ENCODE results near the gene CLDN14.

The CLDN14 gene

DNA sequence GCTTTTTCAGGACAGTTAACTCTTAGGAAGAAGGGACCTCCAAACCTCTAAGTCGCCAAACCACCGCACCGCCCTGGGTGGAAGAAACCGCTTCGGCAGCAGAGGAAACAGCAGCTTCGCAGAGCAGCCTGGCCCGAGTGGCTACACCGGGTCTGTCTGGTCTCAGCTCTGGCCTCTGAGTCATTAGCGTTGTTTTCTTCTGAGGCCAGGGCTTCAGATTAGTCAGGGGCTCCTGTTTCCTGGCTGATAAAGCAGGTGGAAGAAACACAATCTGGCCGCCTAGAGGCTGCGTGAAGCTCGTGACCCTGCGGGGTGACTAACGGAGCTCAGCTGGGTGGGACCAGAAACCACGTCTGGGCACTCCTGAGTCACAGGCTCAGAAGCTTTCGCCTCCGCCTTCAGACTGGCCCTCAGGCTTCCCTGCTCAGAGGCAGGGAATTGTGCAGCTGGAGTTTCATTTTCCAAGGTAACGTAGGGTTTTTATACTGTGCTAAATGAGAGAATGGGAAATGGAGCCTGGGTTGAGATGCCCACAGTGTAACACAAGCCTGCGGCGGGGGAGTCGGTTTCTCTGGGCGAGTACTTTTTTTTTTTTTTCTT lies 49.9 kb downstream of the CLDN14 start:
- no peaks in the 10 kb centered on the region for H3K36me3 Mint-ChIP-seq (ENCODE audit: low read depth)
- peaks cover 5% of the 10 kb centered on the region for H3K27me3 Mint-ChIP-seq (ENCODE audit: low read depth, poor library complexity)
- H3K27ac Mint-ChIP-seq: peak overlapping the region; percentile 96
- peak; percentile 47 for DNase-seq
- TF ChIP-seq, protein P1, sequence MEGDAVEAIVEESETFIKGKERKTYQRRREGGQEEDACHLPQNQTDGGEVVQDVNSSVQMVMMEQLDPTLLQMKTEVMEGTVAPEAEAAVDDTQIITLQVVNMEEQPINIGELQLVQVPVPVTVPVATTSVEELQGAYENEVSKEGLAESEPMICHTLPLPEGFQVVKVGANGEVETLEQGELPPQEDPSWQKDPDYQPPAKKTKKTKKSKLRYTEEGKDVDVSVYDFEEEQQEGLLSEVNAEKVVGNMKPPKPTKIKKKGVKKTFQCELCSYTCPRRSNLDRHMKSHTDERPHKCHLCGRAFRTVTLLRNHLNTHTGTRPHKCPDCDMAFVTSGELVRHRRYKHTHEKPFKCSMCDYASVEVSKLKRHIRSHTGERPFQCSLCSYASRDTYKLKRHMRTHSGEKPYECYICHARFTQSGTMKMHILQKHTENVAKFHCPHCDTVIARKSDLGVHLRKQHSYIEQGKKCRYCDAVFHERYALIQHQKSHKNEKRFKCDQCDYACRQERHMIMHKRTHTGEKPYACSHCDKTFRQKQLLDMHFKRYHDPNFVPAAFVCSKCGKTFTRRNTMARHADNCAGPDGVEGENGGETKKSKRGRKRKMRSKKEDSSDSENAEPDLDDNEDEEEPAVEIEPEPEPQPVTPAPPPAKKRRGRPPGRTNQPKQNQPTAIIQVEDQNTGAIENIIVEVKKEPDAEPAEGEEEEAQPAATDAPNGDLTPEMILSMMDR (IDR thresholded peaks at IDR 0.05): peak; percentile 6
- H3K9me3 Mint-ChIP-seq: no peaks in the 10 kb centered on the region
- peak overlapping the region; percentile 61 for H3K4me3 Mint-ChIP-seq
- peaks cover 59% of the 10 kb centered on the region for H3K4me1 Mint-ChIP-seq

GRCh38 chr21:36428761-36429432 lies 51.0 kb downstream of the CLDN14 start:
- peaks cover 5% of the 10 kb centered on the region for H3K27me3 Mint-ChIP-seq (ENCODE audit: low read depth, poor library complexity)
- H3K36me3 Mint-ChIP-seq (ENCODE audit: low read depth): no peaks in the 10 kb centered on the region
- H3K9me3 Mint-ChIP-seq: no peaks in the 10 kb centered on the region
- peak; percentile 41 for DNase-seq
- peak overlapping the region; percentile 3 for H3K4me3 Mint-ChIP-seq
- H3K4me1 Mint-ChIP-seq: peaks cover 48% of the 10 kb centered on the region
- peak overlapping the region; percentile 81 for H3K27ac Mint-ChIP-seq
- TF ChIP-seq, protein P1 (IDR thresholded peaks at IDR 0.05): no peak

DNA sequence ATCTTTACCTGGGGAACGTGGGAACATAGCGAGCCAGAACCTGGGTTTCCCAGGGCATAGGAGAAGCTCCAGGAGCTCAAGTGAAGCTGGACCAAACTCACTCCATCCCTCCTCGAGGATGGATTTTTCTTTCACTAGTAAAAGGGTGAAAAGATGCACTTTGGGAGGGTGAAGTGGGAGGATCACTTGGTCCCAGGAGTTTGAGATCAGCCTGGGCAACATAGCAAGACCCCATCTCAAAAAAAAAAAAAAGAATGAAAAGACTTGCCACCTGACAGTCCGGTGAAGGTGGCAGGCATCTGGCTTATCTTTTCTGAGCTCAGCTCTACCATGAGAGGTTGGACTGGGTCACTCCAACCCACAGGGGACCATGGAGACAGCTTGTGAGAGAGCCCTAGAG lies 52.4 kb downstream of the CLDN14 start:
- peaks cover 9% of the 10 kb centered on the region for H3K27me3 Mint-ChIP-seq (ENCODE audit: low read depth, poor library complexity)
- no peak overlapping the region for H3K27ac Mint-ChIP-seq
- H3K9me3 Mint-ChIP-seq: no peaks in the 10 kb centered on the region
- TF ChIP-seq, protein P1 (IDR thresholded peaks at IDR 0.05): no peak
- DNase-seq: no peak
- no peak overlapping the region for H3K4me3 Mint-ChIP-seq
- peaks cover 37% of the 10 kb centered on the region for H3K4me1 Mint-ChIP-seq
- H3K36me3 Mint-ChIP-seq (ENCODE audit: low read depth): no peaks in the 10 kb centered on the region

GRCh38 chr21:36425286-36425685 lies 54.6 kb downstream of the CLDN14 start:
- H3K4me1 Mint-ChIP-seq: peaks cover 31% of the 10 kb centered on the region
- peaks cover 4% of the 10 kb centered on the region for H3K27me3 Mint-ChIP-seq (ENCODE audit: low read depth, poor library complexity)
- no peak overlapping the region for H3K27ac Mint-ChIP-seq
- TF ChIP-seq, protein P1 (IDR thresholded peaks at IDR 0.05): no peak
- H3K36me3 Mint-ChIP-seq (ENCODE audit: low read depth): no peaks in the 10 kb centered on the region
- no peak overlapping the region for H3K4me3 Mint-ChIP-seq
- H3K9me3 Mint-ChIP-seq: no peaks in the 10 kb centered on the region
- DNase-seq: no peak

DNA sequence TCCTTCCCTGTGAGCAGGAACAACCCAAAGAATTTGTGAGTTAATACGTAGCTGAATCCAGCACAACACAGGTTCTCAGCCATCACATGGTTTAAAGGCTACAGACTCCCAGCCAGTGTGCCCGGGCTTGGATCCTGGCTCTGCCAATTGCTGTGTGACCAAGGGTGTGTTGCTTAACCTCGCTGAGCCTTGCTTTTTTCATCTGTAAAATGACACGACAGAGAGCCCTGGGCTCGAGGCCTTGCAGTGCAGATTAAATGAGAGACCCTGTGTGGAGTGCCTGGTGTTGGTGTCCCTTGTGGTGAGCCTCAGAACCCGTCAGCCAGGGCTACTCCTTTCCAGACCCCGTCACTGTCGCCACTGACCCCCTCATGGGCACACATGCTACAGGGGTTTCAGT lies 55.3 kb downstream of the CLDN14 start:
- no peak overlapping the region for H3K4me3 Mint-ChIP-seq
- H3K4me1 Mint-ChIP-seq: peaks cover 27% of the 10 kb centered on the region
- TF ChIP-seq, protein P1 (IDR thresholded peaks at IDR 0.05): no peak
- DNase-seq: no peak
- no peaks in the 10 kb centered on the region for H3K36me3 Mint-ChIP-seq (ENCODE audit: low read depth)
- no peaks in the 10 kb centered on the region for H3K9me3 Mint-ChIP-seq
- H3K27me3 Mint-ChIP-seq (ENCODE audit: low read depth, poor library complexity): peaks cover 4% of the 10 kb centered on the region
- no peak overlapping the region for H3K27ac Mint-ChIP-seq
